ENCODE data around the gene MARCKS. TPM values are rescaled to one million over a fixed set of nuclear protein-coding genes. Genes with fewer than 3 reads are reported as not detected.

The MARCKS gene
- polyA plus RNA-seq, 1 donor (not counting 4 experiments of a cell fraction or from before 2014, with no cell fraction given), result 50.8 TPM

DNA sequence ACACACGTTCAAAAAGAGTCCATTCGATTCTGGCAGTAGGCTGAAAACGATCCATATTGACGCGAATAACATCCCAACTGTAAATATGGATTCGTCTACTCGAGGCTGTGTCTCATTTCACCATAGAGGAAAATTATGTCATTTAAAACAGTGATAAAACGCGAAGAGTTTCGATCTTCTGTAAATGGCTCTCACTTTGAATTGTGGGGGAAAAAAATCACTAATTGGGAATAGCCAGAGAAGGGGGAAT lies 845 bp upstream of the MARCKS start:
- Histone ChIP-seq H3K9me1 (ENCODE audit: control insufficient read depth, extremely low read depth, insufficient read depth, low read length) (no peaks in the 10 kb centered on the region), H3K4me2 (ENCODE audit: control insufficient read depth, extremely low read depth, insufficient read depth, low read depth, low read length) (peak overlapping the region; percentile 94), H3K27ac (ENCODE audit: control insufficient read depth, insufficient read depth, low read length) (peak overlapping the region; percentile 99), H3K4me3 (ENCODE audit: control insufficient read depth in 2 of 3, extremely low read depth in 1 of 3, insufficient read depth in 2 of 3, low read depth in 1 of 3, low read length in 3 of 3) (peak overlapping the region; percentile 71 to 89 (median 77)), H3K36me3 (ENCODE audit: control insufficient read depth in 2 of 2, extremely low read depth in 1 of 2, insufficient read depth in 2 of 2, low read length in 2 of 2) (no peaks in the 10 kb centered on the region), H3K9ac (ENCODE audit: control insufficient read depth, extremely low read depth, insufficient read depth, low read length) (peak overlapping the region; percentile 98), H3K27me3 (ENCODE audit: control insufficient read depth, extremely low read depth, insufficient read depth, low read length) (no peaks in the 10 kb centered on the region), H2AFZ (ENCODE audit: control insufficient read depth, low read length) (peak overlapping the region; percentile 81), H3K9me3 (ENCODE audit: control insufficient read depth, low read depth, low read length) (no peaks in the 10 kb centered on the region), H3K79me2 (ENCODE audit: control insufficient read depth, insufficient read depth, low read length) (peaks cover 39% of the 10 kb centered on the region), H4K20me1 (ENCODE audit: control insufficient read depth, extremely low read depth, insufficient read depth, low read length) (no peaks in the 10 kb centered on the region), H3K4me1 (ENCODE audit: control insufficient read depth, extremely low read depth, insufficient read depth, low read length) (peaks cover 11% of the 10 kb centered on the region)
- TF ChIP-seq CTCF (optimal IDR thresholded peaks at IDR 0.05 in 1 of 3, IDR thresholded peaks at IDR 0.05 in 1 of 3, conservative IDR thresholded peaks at IDR 0.05 in 1 of 3; ENCODE audit: extremely low read depth in 1 of 3, insufficient read depth in 2 of 3, low read length in 3 of 3) (no peak), EZH2 (IDR thresholded peaks at IDR 0.05; ENCODE audit: low read length) (no peak)
- dilution Hi-C loops (cut with MboI; ENCODE audit: extremely low pct_ligation_motif_present, low sequenced_read_pairs), result no loop called here
- DNase-seq (ENCODE audit: low read depth, low spot score) (no peak), FAIRE-seq (no peak)

DNA sequence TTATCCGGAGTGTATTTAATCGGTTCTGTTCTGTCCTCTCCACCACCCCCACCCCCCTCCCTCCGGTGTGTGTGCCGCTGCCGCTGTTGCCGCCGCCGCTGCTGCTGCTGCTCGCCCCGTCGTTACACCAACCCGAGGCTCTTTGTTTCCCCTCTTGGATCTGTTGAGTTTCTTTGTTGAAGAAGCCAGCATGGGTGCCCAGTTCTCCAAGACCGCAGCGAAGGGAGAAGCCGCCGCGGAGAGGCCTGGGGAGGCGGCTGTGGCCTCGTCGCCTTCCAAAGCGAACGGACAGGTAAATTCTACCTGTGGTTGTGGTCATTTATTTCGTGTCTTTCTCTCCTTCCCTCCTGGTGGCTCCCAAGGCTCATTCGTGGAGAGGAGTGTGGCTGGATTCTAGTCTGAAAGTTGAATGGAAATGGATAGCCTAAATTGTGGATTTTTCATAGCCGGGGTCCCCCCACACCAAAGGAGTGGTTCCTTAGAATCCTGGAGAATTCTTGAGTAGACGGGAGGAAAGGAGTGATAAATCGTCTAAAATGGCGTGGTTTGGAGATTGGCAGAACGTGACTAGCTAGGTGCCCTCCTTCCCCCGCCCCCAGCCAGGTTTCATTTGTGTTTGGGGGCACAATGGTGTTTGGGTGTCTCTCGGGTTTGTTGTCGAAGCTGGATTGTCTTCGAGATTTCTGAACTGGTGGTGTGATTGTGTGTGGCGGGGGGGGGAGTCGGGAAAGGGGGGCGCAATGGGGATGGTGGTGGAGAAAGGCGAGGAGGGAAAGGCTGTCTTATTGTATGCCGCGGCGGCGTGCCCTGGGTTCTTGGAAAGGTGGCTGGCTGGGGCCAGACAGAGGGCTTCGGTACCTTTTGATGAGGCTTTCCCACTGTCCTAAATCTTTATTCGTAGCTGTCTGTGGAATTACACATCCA lies 673 bp downstream of the MARCKS start:
- Histone ChIP-seq H3K27ac (ENCODE audit: control insufficient read depth, insufficient read depth, low read length) (peak overlapping the region; percentile 99), H2AFZ (ENCODE audit: control insufficient read depth, low read length) (no peak overlapping the region), H3K4me2 (ENCODE audit: control insufficient read depth, extremely low read depth, insufficient read depth, low read depth, low read length) (peak overlapping the region; percentile 49), H3K9ac (ENCODE audit: control insufficient read depth, extremely low read depth, insufficient read depth, low read length) (peak overlapping the region; percentile 98), H3K9me3 (ENCODE audit: control insufficient read depth, low read depth, low read length) (no peaks in the 10 kb centered on the region), H3K4me1 (ENCODE audit: control insufficient read depth, extremely low read depth, insufficient read depth, low read length) (peaks cover 18% of the 10 kb centered on the region), H4K20me1 (ENCODE audit: control insufficient read depth, extremely low read depth, insufficient read depth, low read length) (no peaks in the 10 kb centered on the region), H3K36me3 (ENCODE audit: control insufficient read depth in 2 of 2, extremely low read depth in 1 of 2, insufficient read depth in 2 of 2, low read length in 2 of 2) (no peaks in the 10 kb centered on the region), H3K79me2 (ENCODE audit: control insufficient read depth, insufficient read depth, low read length) (peaks cover 52% of the 10 kb centered on the region), H3K9me1 (ENCODE audit: control insufficient read depth, extremely low read depth, insufficient read depth, low read length) (no peaks in the 10 kb centered on the region), H3K4me3 (ENCODE audit: control insufficient read depth in 2 of 3, extremely low read depth in 1 of 3, insufficient read depth in 2 of 3, low read depth in 1 of 3, low read length in 3 of 3) (peak overlapping the region; percentile 71 to 89 (median 77)), H3K27me3 (ENCODE audit: control insufficient read depth, extremely low read depth, insufficient read depth, low read length) (no peaks in the 10 kb centered on the region)
- DNase-seq (ENCODE audit: low read depth, low spot score) (no peak), FAIRE-seq (peak; percentile 20)
- TF ChIP-seq CTCF (optimal IDR thresholded peaks at IDR 0.05 in 1 of 3, IDR thresholded peaks at IDR 0.05 in 1 of 3, conservative IDR thresholded peaks at IDR 0.05 in 1 of 3; ENCODE audit: extremely low read depth in 1 of 3, insufficient read depth in 2 of 3, low read length in 3 of 3) (no peak), EZH2 (IDR thresholded peaks at IDR 0.05; ENCODE audit: low read length) (no peak)
- dilution Hi-C loops (cut with MboI; ENCODE audit: extremely low pct_ligation_motif_present, low sequenced_read_pairs), result no loop called here

All from keratinocyte (primary cell).